ENCODE data around the gene HRAS.

DNA sequence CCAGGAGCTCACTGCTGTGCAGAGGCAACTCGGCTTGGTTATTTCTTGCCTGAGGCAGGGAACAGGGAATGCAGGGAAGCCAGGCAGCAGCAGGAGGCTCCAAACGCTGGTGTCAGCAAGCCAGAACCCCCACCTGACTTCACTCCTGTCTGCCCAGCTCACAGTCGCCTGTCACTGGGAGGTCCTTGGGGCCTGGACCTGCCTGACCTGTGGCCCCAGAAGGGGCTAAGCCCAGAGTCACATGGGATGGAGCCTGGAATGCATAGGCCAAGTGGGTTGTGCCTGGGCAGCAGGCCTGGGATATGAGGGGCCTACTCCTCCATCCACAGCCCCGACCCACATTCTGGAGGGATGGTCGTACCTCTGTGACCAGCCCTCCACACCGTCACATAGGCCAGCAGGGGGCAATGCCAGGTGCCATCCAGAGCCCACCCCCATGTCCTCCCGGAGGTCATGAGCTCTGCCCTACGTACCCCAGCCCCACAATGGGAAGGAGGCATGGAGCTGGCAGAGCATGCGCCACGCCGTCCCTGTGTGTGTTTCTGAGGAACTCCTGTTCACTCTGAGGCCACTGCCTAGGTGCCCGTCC lies 30.6 kb upstream of the HRAS start:
- TF ChIP-seq EZH2 (IDR thresholded peaks at IDR 0.05): no peak
- no peak; the same call in 1 of the 2 replicates for TF ChIP-seq POLR2AphosphoS5 (IDR thresholded peaks at IDR 0.05; ENCODE audit: borderline replicate concordance, low read depth, low read length)
